GM12865 (cell line): ENCODE data around the gene STAC.
"Not testable (repeated sequence)": the region's sequence is repeated elsewhere in the genome, so short reads cannot be mapped to it uniquely, and the experiment has no call there.

ENCODE experiments used
- DNase-seq: peaks from one replicate; pipeline ENCODE4 v3.0.0; 2010; ENCODE audit warnings: low read depth
- H3K4me3 ChIP-seq: 2 replicates; pipeline ENCODE4 v1.5.1; 2011; ENCODE audit warnings: mild to moderate bottlenecking, low read depth, low read length, control low read depth
- TF ChIP-seq, protein P1 (sequence below): IDR thresholded peaks from 2 replicates; pipeline ENCODE4 v1.5.1; 2011; ENCODE audit warnings: low read length, control low read depth, low read depth, inconsistent platforms; ENCODE audit not compliant: insufficient read depth; ENCODE audit errors: missing control alignments

The STAC gene

DNA sequence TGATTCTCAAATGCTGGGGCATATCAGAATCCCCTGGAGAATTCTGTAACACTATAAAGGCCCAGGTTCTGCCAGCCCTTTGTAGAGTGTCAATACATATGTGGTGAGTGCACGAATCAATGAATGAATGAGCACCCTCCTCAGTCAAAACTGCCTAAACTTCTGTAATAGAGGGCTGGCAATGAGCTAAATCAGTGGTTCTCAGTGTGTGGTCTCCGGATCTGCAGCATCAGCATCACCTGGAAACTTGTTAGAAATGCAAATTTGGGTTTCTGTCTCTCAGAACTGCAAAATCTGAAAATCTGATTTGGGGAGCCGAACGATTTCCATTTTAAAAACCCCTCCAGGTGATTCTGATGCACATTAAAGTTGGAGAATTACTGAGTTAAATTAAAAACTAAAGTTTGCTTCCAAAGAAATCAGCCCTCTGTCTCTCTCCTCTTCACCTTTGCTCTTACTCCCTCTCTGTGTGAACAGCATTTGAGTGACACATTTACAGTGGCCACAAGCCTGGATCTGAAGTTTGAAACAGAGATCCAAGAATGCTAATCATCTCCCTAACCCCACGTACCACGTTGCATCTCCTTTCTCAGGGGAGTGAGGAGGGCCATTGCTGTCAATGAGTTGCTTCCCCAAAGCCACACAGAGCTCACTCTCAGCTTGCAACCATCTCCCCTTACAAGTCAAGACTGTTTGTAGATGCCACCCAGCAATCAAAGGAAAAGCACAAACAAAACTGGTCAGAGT, 109.5 kb downstream of the STAC start:
- TF ChIP-seq, protein P1, sequence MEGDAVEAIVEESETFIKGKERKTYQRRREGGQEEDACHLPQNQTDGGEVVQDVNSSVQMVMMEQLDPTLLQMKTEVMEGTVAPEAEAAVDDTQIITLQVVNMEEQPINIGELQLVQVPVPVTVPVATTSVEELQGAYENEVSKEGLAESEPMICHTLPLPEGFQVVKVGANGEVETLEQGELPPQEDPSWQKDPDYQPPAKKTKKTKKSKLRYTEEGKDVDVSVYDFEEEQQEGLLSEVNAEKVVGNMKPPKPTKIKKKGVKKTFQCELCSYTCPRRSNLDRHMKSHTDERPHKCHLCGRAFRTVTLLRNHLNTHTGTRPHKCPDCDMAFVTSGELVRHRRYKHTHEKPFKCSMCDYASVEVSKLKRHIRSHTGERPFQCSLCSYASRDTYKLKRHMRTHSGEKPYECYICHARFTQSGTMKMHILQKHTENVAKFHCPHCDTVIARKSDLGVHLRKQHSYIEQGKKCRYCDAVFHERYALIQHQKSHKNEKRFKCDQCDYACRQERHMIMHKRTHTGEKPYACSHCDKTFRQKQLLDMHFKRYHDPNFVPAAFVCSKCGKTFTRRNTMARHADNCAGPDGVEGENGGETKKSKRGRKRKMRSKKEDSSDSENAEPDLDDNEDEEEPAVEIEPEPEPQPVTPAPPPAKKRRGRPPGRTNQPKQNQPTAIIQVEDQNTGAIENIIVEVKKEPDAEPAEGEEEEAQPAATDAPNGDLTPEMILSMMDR: no peak
- no peak overlapping the region for H3K4me3 ChIP-seq
- no peak for DNase-seq

DNA sequence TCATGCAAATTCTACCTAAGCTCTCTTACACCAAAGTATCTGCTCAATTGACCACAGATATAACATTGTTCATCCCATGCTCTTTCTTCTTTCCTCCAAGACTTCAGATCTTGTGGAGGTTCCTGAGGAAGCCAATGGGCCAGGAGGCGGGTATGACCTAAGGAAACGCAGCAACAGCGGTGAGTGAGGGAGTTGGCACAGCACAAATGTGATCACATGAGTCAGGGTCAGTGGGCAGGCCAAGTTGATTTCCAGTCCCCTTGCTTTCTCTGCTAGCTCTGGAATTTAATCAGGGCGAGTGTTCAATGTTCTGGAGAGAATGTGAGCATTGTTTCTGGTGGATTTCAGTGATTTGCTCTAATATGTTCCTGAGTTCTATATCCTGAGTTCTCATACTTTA, 112.7 kb downstream of the STAC start:
- TF ChIP-seq, protein P1: no peak
- DNase-seq: no peak
- H3K4me3 ChIP-seq: no peak overlapping the region

DNA sequence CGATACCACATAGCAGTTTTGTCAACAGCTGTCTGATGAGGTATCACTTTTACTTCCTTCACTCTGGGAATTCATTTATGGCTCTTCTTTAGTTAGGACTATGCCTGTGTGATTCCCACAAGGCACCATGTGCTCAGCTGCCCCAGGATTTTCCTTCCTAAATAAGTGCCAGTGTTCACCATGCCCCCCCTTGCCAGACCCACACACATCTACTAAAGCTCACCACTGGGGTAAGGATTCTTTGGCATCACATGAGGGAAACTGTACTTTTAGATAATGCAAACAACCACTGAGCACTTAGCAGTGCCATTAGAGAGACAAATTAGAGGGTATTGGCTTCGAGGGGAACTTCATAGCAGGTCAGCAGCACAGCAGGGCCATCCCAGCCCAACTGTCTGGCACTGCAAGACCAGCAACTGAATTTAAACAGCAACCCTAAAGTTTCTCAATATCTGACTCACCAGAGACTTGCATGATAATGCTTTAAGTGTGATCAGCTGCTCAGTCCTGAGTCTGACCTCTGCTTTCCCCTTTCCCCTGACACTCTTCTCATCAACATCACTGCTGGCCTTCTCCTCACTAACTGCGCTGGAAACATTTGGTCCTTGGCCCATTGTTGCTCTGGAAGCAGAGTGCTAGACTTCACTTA, 114.3 kb downstream of the STAC start:
- H3K4me3 ChIP-seq: no peak overlapping the region
- TF ChIP-seq, protein P1: no peak
- DNase-seq: no peak

DNA sequence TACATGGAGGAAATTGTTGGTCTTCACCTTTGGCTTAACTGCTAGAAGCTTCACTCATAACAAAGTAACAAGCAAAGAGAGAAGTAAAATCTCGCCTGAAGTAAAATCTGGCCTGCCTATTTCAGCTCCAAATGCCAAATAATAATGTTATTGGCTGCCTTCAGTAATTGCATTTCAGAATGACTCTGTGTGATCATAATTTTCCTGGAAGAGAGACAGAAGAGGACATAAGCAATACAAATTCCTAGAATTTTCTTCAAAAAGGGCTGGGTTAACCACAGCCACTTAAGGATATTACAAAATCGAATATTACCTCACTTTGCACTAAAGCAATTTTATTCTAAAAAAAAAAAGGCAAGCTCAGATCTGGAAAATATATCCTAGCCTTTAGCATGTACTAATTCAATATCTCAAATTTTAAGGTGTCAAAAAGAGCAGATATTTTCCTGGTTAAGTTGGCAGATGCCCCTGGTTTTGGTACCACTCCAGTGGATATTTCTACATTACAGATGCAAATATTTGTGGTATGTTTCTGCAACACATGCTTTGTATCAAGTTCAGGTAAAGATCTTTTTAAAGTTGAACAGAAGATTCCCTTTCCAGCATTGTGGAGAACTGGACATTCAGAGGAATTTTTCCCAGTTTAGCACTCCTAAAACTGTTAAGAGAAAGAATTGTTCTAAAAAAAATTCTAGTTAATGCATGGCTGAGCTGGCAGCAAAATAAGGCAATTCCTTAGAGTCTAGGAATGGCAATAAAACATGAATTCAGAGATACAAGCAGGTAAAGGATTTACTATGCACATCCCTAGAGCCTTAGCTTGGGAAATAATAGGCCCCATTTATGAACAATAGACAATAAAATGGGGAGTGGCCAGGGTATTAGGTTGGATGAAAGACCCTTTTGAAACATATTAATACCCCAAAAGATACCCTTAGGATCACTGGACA, 116.7 kb downstream of the STAC start:
- TF ChIP-seq, protein P1: no peak
- no peak for DNase-seq
- no peak overlapping the region for H3K4me3 ChIP-seq

DNA sequence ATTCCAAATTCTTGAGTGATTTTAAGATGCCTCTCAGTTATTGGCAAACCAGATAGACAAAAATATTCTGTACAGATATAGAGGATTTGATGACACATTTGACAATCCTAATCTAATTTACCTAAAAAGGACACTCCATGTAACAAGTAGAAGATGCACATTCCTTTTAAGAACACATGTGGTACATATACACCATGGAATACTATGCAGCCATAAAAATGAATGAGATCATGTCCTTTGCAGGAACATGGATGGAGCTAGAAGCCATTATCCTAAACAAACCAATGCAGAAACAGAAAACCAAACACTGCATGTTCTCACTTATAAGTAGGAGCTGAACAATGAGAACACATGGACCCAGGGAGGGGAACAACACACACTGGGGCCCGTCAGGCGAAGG, 119.7 kb downstream of the STAC start:
- DNase-seq: not testable (repeated sequence)

DNA sequence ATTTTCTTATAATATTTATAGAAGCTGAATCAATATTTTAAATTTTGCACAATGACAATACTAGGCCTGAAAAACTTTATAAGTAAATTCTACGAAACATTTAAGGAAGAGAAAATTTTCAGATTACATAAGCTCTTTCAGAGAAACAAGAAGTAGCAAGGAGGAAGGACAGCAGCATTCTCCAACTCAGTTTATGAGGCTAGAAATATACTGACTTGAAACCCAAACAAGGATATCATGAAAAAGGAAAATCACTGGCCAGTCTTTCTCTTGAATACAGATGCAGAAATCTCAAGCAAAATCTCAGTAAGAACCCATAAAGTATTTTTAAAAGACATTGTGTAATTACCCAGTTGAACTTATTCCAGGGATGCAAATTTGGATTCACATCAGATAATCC, 121.3 kb downstream of the STAC start:
- TF ChIP-seq, protein P1: no peak
- no peak overlapping the region for H3K4me3 ChIP-seq
- no peak for DNase-seq

More for the DNA sequence above, 119.7 kb downstream of the STAC start:
- not testable (repeated sequence) for H3K4me3 ChIP-seq

DNA sequence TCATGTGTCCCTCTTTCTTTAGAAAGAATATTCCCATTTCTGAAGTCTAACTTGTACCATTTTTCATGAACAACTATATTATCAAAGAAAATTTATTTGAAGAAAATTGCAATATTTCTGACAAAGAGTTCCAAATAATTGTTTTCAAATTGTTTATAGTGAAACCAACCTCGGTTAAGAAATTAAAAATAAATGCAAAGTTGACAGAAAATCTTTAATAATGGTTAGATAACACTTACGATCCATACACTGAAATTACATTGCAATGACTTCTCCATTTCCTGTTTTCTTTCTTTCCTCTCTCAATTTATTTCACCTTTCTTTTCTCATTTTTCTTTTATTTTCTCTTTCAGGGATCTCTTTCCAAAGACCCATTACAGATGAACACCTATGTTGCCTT, 125.1 kb downstream of the STAC start:
- H3K4me3 ChIP-seq: no peak overlapping the region
- DNase-seq: no peak
- TF ChIP-seq, protein P1: no peak
